ENCODE measurements around the gene KIRREL3.

DNA sequence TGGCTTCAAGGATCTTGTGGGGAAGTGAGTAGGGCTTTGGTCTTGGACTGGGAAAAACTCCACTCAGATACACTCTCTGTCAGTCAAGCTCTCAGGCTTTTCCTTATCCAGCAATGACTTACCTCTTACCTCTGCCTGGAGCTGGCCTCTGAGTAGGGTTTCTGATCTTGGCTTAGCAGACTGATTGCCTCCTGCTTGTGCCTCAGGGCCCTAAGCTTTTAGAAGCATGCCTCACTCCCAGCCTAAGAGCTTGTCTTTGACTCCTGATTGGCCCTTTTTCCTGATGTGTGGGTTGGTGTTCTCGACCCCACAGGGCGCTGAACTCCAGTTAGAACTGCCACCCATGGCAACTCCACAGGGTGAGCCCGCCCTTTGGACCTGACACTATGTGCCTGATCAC, 370.1 kb downstream of the KIRREL3 start:
- TF ChIP-seq, protein P1, sequence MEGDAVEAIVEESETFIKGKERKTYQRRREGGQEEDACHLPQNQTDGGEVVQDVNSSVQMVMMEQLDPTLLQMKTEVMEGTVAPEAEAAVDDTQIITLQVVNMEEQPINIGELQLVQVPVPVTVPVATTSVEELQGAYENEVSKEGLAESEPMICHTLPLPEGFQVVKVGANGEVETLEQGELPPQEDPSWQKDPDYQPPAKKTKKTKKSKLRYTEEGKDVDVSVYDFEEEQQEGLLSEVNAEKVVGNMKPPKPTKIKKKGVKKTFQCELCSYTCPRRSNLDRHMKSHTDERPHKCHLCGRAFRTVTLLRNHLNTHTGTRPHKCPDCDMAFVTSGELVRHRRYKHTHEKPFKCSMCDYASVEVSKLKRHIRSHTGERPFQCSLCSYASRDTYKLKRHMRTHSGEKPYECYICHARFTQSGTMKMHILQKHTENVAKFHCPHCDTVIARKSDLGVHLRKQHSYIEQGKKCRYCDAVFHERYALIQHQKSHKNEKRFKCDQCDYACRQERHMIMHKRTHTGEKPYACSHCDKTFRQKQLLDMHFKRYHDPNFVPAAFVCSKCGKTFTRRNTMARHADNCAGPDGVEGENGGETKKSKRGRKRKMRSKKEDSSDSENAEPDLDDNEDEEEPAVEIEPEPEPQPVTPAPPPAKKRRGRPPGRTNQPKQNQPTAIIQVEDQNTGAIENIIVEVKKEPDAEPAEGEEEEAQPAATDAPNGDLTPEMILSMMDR (IDR thresholded peaks at IDR 0.05; ENCODE audit: insufficient read depth, low read length, poor library complexity, severe bottlenecking): no peak
- TF ChIP-seq EZH2phosphoT487 (conservative IDR thresholded peaks at IDR 0.05; ENCODE audit: low read length): no peak

Measured in SU-DHL-6 (cell line).